ENCODE data around the gene TMEM269. TPM values are rescaled to one million over a fixed set of nuclear protein-coding genes. Genes with fewer than 3 reads are reported as not detected.

TMEM269 gene
- total RNA-seq, 1 experiment from 2014 or later: 0.68 TPM

- TF ChIP-seq, protein P1, sequence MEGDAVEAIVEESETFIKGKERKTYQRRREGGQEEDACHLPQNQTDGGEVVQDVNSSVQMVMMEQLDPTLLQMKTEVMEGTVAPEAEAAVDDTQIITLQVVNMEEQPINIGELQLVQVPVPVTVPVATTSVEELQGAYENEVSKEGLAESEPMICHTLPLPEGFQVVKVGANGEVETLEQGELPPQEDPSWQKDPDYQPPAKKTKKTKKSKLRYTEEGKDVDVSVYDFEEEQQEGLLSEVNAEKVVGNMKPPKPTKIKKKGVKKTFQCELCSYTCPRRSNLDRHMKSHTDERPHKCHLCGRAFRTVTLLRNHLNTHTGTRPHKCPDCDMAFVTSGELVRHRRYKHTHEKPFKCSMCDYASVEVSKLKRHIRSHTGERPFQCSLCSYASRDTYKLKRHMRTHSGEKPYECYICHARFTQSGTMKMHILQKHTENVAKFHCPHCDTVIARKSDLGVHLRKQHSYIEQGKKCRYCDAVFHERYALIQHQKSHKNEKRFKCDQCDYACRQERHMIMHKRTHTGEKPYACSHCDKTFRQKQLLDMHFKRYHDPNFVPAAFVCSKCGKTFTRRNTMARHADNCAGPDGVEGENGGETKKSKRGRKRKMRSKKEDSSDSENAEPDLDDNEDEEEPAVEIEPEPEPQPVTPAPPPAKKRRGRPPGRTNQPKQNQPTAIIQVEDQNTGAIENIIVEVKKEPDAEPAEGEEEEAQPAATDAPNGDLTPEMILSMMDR (IDR thresholded peaks at IDR 0.05; ENCODE audit: insufficient read depth in 1 of 2, low read depth in 1 of 2, low read length in 1 of 2, severe bottlenecking in 1 of 2, unreplicated experiment in 1 of 2): no peak
- no peaks in the 10 kb centered on the region for H3K4me1 ChIP-seq
- BruUV-seq (replicated peaks): no TSS peak
- DNase-seq: no peak
- ChIA-PET POLR2A (no interaction called here), CTCF (interaction anchor here (0.6 kb wide), 1 partner anchor 24 kb away, joined by 3 read pairs; no protein-coding TSS in a partner anchor)
- no peaks in the 10 kb centered on the region for H3K27me3 ChIP-seq (replicated peaks; ENCODE audit: control insufficient read depth, insufficient read depth, low read length)
- H3K36me3 Mint-ChIP-seq (ENCODE audit: insufficient read depth, unreplicated experiment): peaks cover 3% of the 10 kb centered on the region
- no peak overlapping the region for H3K27ac Mint-ChIP-seq (ENCODE audit: unreplicated experiment)
- H3K4me3 Mint-ChIP-seq (ENCODE audit: unreplicated experiment): no peak overlapping the region
- intact Hi-C loops (cut with micrococcal nuclease; ENCODE audit: unreplicated experiment): loop anchor here (5.0 kb wide), 1 partner anchor 182 kb away; no protein-coding TSS in a partner anchor
- no peaks in the 10 kb centered on the region for H3K9me3 Mint-ChIP-seq (ENCODE audit: unreplicated experiment)
- peaks cover 6% of the 10 kb centered on the region for H3K4me1 Mint-ChIP-seq (ENCODE audit: low read depth, unreplicated experiment)
- no peaks in the 10 kb centered on the region for H3K9me3 ChIP-seq
- H3K4me3 ChIP-seq (ENCODE audit: low read depth, low read length): no peak overlapping the region
- no peaks in the 10 kb centered on the region for H3K27me3 Mint-ChIP-seq (ENCODE audit: insufficient read depth, unreplicated experiment)
- no peaks in the 10 kb centered on the region for H3K36me3 ChIP-seq (ENCODE audit: control insufficient read depth, insufficient read depth, low read length)
Observed at GRCh38 chr1:42759114-42759513, 25.7 kb upstream of the TMEM269 start.

GRCh38 chr1:42761567-42761966, 23.2 kb upstream of the TMEM269 start:
- BruUV-seq (replicated peaks): no TSS peak
- H3K9me3 ChIP-seq: no peaks in the 10 kb centered on the region
- no peak overlapping the region for H3K4me3 ChIP-seq (ENCODE audit: low read depth, low read length)
- H3K27me3 Mint-ChIP-seq (ENCODE audit: insufficient read depth, unreplicated experiment): no peaks in the 10 kb centered on the region
- ChIA-PET CTCF (no interaction called here), POLR2A (no interaction called here)
- intact Hi-C loops (cut with micrococcal nuclease; ENCODE audit: unreplicated experiment): no loop called here
- DNase-seq: no peak
- no peaks in the 10 kb centered on the region for H3K27me3 ChIP-seq (replicated peaks; ENCODE audit: control insufficient read depth, insufficient read depth, low read length)
- peaks cover 13% of the 10 kb centered on the region for H3K4me1 ChIP-seq
- H3K36me3 ChIP-seq (ENCODE audit: control insufficient read depth, insufficient read depth, low read length): no peaks in the 10 kb centered on the region
- TF ChIP-seq, protein P1 (IDR thresholded peaks at IDR 0.05; ENCODE audit: insufficient read depth in 1 of 2, low read depth in 1 of 2, low read length in 1 of 2, severe bottlenecking in 1 of 2, unreplicated experiment in 1 of 2): no peak
- no peaks in the 10 kb centered on the region for H3K36me3 Mint-ChIP-seq (ENCODE audit: insufficient read depth, unreplicated experiment)
- H3K4me3 Mint-ChIP-seq (ENCODE audit: unreplicated experiment): no peak overlapping the region
- H3K4me1 Mint-ChIP-seq (ENCODE audit: low read depth, unreplicated experiment): peaks cover 6% of the 10 kb centered on the region
- H3K9me3 Mint-ChIP-seq (ENCODE audit: unreplicated experiment): no peaks in the 10 kb centered on the region
- no peak overlapping the region for H3K27ac Mint-ChIP-seq (ENCODE audit: unreplicated experiment)

GRCh38 chr1:42762269-42762668, 22.5 kb upstream of the TMEM269 start:
- Histone ChIP-seq H3K9me3 (no peaks in the 10 kb centered on the region), H3K27me3 (replicated peaks; ENCODE audit: control insufficient read depth, insufficient read depth, low read length) (no peaks in the 10 kb centered on the region), H3K4me1 (peaks cover 13% of the 10 kb centered on the region), H3K4me3 (ENCODE audit: low read depth, low read length) (no peak overlapping the region), H3K36me3 (ENCODE audit: control insufficient read depth, insufficient read depth, low read length) (no peaks in the 10 kb centered on the region)
- no peaks in the 10 kb centered on the region for H3K9me3 Mint-ChIP-seq (ENCODE audit: unreplicated experiment)
- ChIA-PET CTCF (no interaction called here), POLR2A (no interaction called here)
- H3K4me1 Mint-ChIP-seq (ENCODE audit: low read depth, unreplicated experiment): peaks cover 1% of the 10 kb centered on the region
- no peak overlapping the region for H3K4me3 Mint-ChIP-seq (ENCODE audit: unreplicated experiment)
- no peaks in the 10 kb centered on the region for H3K27me3 Mint-ChIP-seq (ENCODE audit: insufficient read depth, unreplicated experiment)
- no TSS peak for BruUV-seq (replicated peaks)
- H3K27ac Mint-ChIP-seq (ENCODE audit: unreplicated experiment): no peak overlapping the region
- TF ChIP-seq, protein P1 (IDR thresholded peaks at IDR 0.05; ENCODE audit: insufficient read depth in 1 of 2, low read depth in 1 of 2, low read length in 1 of 2, severe bottlenecking in 1 of 2, unreplicated experiment in 1 of 2): no peak
- intact Hi-C loops (cut with micrococcal nuclease; ENCODE audit: unreplicated experiment): no loop called here
- H3K36me3 Mint-ChIP-seq (ENCODE audit: insufficient read depth, unreplicated experiment): peaks cover 6% of the 10 kb centered on the region
- DNase-seq: no peak

All from Caco-2 (cell line).